ENCODE measurements around the gene HRK.

The HRK gene

DNA sequence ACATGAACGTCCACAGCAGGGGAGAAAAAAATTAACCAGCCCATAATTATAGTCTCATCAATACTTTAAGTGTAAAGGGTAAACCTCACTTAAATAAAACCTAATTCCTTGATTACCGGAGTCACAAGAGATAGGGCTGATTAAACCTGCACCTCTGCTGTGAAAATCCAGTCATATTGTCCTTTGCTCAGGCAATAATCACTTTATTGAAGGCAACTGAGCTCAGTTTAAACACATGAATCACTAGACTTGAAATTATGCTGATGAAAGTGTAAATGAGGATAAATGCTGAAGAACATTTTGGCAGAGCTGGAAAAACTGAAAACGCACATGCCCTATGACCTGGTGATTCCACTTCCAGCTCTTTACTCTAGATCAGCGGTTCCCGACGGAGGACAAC is 6.7 kb upstream of the HRK start:
- TF ChIP-seq, protein P1, sequence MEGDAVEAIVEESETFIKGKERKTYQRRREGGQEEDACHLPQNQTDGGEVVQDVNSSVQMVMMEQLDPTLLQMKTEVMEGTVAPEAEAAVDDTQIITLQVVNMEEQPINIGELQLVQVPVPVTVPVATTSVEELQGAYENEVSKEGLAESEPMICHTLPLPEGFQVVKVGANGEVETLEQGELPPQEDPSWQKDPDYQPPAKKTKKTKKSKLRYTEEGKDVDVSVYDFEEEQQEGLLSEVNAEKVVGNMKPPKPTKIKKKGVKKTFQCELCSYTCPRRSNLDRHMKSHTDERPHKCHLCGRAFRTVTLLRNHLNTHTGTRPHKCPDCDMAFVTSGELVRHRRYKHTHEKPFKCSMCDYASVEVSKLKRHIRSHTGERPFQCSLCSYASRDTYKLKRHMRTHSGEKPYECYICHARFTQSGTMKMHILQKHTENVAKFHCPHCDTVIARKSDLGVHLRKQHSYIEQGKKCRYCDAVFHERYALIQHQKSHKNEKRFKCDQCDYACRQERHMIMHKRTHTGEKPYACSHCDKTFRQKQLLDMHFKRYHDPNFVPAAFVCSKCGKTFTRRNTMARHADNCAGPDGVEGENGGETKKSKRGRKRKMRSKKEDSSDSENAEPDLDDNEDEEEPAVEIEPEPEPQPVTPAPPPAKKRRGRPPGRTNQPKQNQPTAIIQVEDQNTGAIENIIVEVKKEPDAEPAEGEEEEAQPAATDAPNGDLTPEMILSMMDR (IDR thresholded peaks at IDR 0.05; ENCODE audit: insufficient read depth, low read depth, low read length, missing control alignments): no peak
- no peak for DNase-seq (ENCODE audit: low read depth)
- H3K4me3 ChIP-seq (ENCODE audit: low read depth, low read length): no peak overlapping the region

DNA sequence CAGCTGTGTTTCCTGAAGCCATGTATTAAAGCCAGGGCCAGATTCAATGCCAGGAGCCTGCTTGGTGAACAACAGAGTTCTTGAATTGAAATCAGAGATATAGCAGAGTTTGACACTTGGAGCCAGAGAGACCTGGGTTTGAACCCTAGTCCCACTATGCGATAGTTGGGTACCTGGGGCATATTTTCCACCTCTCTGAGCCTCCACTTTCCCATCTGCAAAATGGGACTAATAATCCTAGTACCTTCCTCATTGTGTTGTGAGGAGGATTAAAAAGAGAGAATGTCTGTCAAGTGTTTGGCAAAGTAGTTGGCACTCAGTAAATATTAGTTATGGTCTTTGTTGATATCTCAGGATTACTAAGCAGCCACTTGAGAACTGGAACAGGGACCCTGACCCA is 6.0 kb upstream of the HRK start:
- DNase-seq (ENCODE audit: low read depth): no peak
- no peak overlapping the region for H3K4me3 ChIP-seq (ENCODE audit: low read depth, low read length)
- TF ChIP-seq, protein P1 (IDR thresholded peaks at IDR 0.05; ENCODE audit: insufficient read depth, low read depth, low read length, missing control alignments): no peak

GRCh38 chr12:116885491-116885890 is 4.2 kb upstream of the HRK start:
- peak; percentile 33 for DNase-seq (ENCODE audit: low read depth)
- TF ChIP-seq, protein P1 (IDR thresholded peaks at IDR 0.05; ENCODE audit: insufficient read depth, low read depth, low read length, missing control alignments): no peak
- H3K4me3 ChIP-seq (ENCODE audit: low read depth, low read length): no peak overlapping the region

DNA sequence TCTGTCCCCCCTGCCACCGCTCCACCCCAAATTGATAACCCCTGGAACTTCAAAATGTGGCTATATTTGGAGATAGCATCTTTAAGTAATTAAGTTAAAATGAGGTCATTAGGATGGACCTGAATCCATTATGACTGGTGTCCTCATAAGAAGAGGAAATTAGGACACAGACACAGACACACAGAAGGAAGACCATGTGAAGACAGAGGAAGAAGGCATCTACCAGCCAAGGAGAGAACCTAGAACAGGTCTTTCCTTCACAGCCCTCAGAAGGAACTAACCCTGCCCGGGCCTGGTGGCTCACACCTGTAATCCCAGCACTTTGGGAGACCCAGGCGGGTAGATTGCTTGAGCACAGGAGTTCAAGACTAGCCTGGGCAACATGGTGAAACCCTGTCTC is 3.6 kb upstream of the HRK start:
- DNase-seq (ENCODE audit: low read depth): no peak
- no peak overlapping the region for H3K4me3 ChIP-seq (ENCODE audit: low read depth, low read length)
- TF ChIP-seq, protein P1 (IDR thresholded peaks at IDR 0.05; ENCODE audit: insufficient read depth, low read depth, low read length, missing control alignments): no peak

GRCh38 chr12:116882742-116883141 is 1.5 kb upstream of the HRK start:
- no peak overlapping the region for H3K4me3 ChIP-seq (ENCODE audit: low read depth, low read length)
- TF ChIP-seq, protein P1 (IDR thresholded peaks at IDR 0.05; ENCODE audit: insufficient read depth, low read depth, low read length, missing control alignments): no peak
- no peak for DNase-seq (ENCODE audit: low read depth)

GRCh38 chr12:116881877-116882507 is 751 bp upstream of the HRK start:
- TF ChIP-seq, protein P1 (IDR thresholded peaks at IDR 0.05; ENCODE audit: insufficient read depth, low read depth, low read length, missing control alignments): no peak
- no peak overlapping the region for H3K4me3 ChIP-seq (ENCODE audit: low read depth, low read length)
- DNase-seq (ENCODE audit: low read depth): no peak

- no peak overlapping the region for H3K4me3 ChIP-seq (ENCODE audit: low read depth, low read length)
- DNase-seq (ENCODE audit: low read depth): peak; percentile 62
- TF ChIP-seq, protein P1 (IDR thresholded peaks at IDR 0.05; ENCODE audit: insufficient read depth, low read depth, low read length, missing control alignments): peak; percentile 18
Measured at GRCh38 chr12:116880817-116881324, 370 bp downstream of the HRK start.
